ENCODE results near the gene CCL16. TPM values are rescaled to one million over a fixed set of nuclear protein-coding genes. Genes with fewer than 3 reads are reported as not detected.

Gene CCL16
- total RNA-seq, 1 donor = not detected

- Histone ChIP-seq H3K4me2 (ENCODE audit: insufficient read depth, low read length) (no peak overlapping the region), H3K79me2 (ENCODE audit: insufficient read depth, low read length) (no peaks in the 10 kb centered on the region), H3K4me3 (ENCODE audit: insufficient read depth, low read length) (no peak overlapping the region), H3K36me3 (ENCODE audit: insufficient read depth, low read length) (no peaks in the 10 kb centered on the region), H3K27ac (ENCODE audit: low read depth, low read length) (no peak overlapping the region), H2AFZ (ENCODE audit: low read length) (no peak overlapping the region), H3K9me3 (ENCODE audit: low read depth, low read length) (no peaks in the 10 kb centered on the region), H4K20me1 (ENCODE audit: insufficient read depth, low read length) (no peaks in the 10 kb centered on the region), H3K27me3 (ENCODE audit: insufficient read depth, low read length) (no peaks in the 10 kb centered on the region), H3K4me1 (ENCODE audit: insufficient read depth, low read length) (peaks cover 32% of the 10 kb centered on the region)
- no peak for TF ChIP-seq CTCF (IDR thresholded peaks at IDR 0.05; ENCODE audit: extremely low read depth, low read depth, low read length)
- DNase-seq (ENCODE audit: insufficient read length, low spot score, missing footprints) = no peak
Observed at GRCh38 chr17:35934760-35935159, 46.5 kb downstream of the CCL16 start.

DNA sequence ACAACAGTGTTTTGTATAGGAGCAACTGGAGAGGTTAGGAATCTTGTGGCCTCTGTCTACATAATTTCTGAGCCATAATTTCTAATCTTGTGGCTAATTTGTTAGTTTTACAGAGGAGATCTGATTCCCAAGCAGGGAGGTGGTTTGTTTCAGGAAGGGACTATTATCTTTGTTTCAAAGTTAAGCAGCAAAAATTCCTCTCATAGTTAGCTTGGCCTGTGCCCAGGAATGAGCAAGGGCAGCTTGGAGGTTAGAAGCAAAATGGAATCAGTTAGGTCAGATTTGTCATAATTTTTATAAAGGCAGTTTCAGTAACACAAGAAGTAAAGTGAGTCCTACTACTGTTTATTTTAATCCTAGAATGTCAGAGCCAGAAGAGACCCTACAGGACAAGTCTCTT, 48.7 kb downstream of the CCL16 start:
- H3K4me3 ChIP-seq (ENCODE audit: insufficient read depth, low read length) = no peak overlapping the region
- H3K9me3 ChIP-seq (ENCODE audit: low read depth, low read length) = no peaks in the 10 kb centered on the region
- H3K79me2 ChIP-seq (ENCODE audit: insufficient read depth, low read length) = no peaks in the 10 kb centered on the region
- H4K20me1 ChIP-seq (ENCODE audit: insufficient read depth, low read length) = no peaks in the 10 kb centered on the region
- peaks cover 33% of the 10 kb centered on the region for H3K4me1 ChIP-seq (ENCODE audit: insufficient read depth, low read length)
- H2AFZ ChIP-seq (ENCODE audit: low read length) = peak overlapping the region; percentile 32
- peak; percentile 82 for DNase-seq (ENCODE audit: insufficient read length, low spot score, missing footprints)
- H3K4me2 ChIP-seq (ENCODE audit: insufficient read depth, low read length) = peak overlapping the region; percentile 56
- peak overlapping the region; percentile 58 for H3K27ac ChIP-seq (ENCODE audit: low read depth, low read length)
- H3K36me3 ChIP-seq (ENCODE audit: insufficient read depth, low read length) = no peaks in the 10 kb centered on the region
- no peak for TF ChIP-seq CTCF (IDR thresholded peaks at IDR 0.05; ENCODE audit: extremely low read depth, low read depth, low read length)
- H3K27me3 ChIP-seq (ENCODE audit: insufficient read depth, low read length) = no peaks in the 10 kb centered on the region

GRCh38 chr17:35931794-35932425, 49.4 kb downstream of the CCL16 start:
- H3K27me3 ChIP-seq (ENCODE audit: insufficient read depth, low read length) = no peaks in the 10 kb centered on the region

More at GRCh38 chr17:35931794-35932425, 49.4 kb downstream of the CCL16 start:
- H3K27ac ChIP-seq (ENCODE audit: low read depth, low read length) = peak overlapping the region; percentile 58
- peak overlapping the region; percentile 56 for H3K4me2 ChIP-seq (ENCODE audit: insufficient read depth, low read length)
- H3K4me3 ChIP-seq (ENCODE audit: insufficient read depth, low read length) = peak overlapping the region; percentile 11
- H4K20me1 ChIP-seq (ENCODE audit: insufficient read depth, low read length) = no peaks in the 10 kb centered on the region
- no peaks in the 10 kb centered on the region for H3K9me3 ChIP-seq (ENCODE audit: low read depth, low read length)
- DNase-seq (ENCODE audit: insufficient read length, low spot score, missing footprints) = no peak
- no peaks in the 10 kb centered on the region for H3K36me3 ChIP-seq (ENCODE audit: insufficient read depth, low read length)
- H2AFZ ChIP-seq (ENCODE audit: low read length) = peak overlapping the region; percentile 32
- peaks cover 33% of the 10 kb centered on the region for H3K4me1 ChIP-seq (ENCODE audit: insufficient read depth, low read length)
- H3K79me2 ChIP-seq (ENCODE audit: insufficient read depth, low read length) = no peaks in the 10 kb centered on the region
- no peak for TF ChIP-seq CTCF (IDR thresholded peaks at IDR 0.05; ENCODE audit: extremely low read depth, low read depth, low read length)
